NCI-H774 (cell line): ENCODE measurements around the gene GTF3C5.
"Not testable (repeated sequence)": the region's sequence is repeated elsewhere in the genome, so short reads cannot be mapped to it uniquely, and the experiment has no call there.

Experiments
- DNase-seq: peaks from one replicate; lab custom pipeline; 2025; lab: John Stamatoyannopoulos, UW

GTF3C5 gene

DNA sequence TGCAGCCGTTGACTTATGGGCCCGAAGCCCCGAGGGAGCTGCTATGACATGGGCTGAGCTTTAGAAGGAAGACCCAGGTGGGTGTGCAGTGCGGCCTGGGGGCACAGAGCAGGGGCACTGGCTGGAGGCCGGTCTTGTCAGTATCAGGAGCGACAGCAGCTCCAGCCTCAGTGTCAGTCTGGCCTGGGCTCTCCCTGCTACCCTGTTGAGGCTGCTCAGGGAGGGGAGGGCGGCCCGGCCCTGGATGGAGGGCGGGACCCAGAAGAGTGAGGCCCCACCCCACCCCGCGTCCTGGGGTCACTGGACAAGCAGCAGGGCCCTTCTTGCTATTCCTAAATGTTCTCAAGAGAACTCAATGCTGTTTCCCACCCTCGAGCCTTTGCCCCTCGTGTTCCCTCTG is 34.3 kb upstream of the GTF3C5 start:
- no peak for DNase-seq

DNA sequence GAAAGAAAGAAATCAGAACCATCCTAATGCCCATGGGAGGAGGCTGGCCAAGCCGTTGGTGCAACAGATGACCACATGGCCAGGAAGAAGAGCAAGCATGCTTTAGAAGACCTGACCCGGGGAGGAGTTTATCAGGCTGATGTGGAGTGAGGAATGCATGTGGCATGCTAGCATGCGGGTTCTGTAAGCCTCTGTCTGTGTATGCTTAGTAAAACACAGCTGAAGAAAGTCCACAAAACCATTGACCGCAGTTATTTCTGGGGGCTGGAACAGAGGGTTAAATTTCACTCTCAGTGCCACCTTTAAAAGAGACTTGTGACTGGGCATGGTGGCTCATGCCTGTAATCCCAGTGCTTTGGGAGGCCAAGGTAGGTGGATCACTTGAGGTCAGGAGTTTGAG is 33.2 kb upstream of the GTF3C5 start:
- DNase-seq = no peak

DNA sequence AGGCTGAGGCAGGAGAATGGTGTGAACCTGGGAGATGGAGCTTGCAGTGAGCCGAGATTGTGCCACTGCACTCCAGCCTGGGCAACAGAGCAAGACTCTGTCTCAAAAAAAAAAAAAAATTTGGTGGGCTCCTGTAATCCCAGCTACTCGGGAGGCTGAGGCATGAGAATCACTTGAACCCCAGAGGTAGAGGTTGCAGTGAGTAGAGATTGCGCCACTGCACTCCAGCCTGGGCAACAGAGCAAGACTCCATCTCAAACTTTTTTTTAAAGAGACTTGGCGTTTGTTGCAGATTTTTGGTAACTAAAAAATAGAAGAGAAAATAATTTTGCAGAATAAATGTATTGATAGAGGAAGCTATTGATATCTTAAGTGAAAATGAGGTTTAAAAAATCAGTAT is 32.6 kb upstream of the GTF3C5 start:
- not testable (repeated sequence) for DNase-seq

DNA sequence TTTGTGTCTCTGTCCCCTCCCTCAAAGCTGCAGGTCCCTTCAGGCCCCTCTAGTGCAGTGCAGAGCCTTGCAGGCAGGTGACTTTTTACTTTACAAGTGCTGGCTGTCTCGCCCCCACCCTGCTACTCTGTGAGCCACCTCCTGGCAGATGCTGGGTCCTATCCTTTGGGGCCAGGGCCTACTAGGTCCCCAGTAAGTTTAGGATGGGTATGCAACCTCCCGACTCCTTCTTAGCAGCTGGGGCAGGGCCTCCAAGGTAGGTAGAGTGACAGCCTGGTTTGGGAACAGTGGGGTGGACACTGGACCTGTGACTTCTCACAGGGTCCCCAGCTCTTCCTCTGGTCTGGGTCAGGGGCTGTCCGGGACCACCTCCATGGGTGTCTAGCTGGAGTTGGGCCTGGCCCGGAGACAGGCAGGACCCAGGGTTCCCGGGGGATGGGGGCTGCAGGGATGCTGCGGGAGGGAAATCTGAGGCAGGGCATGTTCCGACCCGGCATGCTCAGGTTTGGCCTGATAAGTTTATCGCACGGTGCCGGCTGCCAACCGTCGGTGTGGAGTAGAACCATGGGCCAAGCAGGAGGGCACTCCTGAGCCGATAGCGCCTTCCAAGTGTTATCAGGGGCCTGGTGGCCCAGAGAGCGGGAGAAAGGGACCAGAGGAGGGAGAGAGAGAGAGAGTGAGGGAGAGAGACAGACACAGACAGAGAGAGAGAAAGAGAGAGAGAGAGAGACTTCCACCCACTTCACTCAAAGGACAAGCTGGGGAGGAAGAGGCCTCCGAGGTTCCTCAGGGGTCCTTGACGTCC is 31.8 kb upstream of the GTF3C5 start:
- no peak for DNase-seq

DNA sequence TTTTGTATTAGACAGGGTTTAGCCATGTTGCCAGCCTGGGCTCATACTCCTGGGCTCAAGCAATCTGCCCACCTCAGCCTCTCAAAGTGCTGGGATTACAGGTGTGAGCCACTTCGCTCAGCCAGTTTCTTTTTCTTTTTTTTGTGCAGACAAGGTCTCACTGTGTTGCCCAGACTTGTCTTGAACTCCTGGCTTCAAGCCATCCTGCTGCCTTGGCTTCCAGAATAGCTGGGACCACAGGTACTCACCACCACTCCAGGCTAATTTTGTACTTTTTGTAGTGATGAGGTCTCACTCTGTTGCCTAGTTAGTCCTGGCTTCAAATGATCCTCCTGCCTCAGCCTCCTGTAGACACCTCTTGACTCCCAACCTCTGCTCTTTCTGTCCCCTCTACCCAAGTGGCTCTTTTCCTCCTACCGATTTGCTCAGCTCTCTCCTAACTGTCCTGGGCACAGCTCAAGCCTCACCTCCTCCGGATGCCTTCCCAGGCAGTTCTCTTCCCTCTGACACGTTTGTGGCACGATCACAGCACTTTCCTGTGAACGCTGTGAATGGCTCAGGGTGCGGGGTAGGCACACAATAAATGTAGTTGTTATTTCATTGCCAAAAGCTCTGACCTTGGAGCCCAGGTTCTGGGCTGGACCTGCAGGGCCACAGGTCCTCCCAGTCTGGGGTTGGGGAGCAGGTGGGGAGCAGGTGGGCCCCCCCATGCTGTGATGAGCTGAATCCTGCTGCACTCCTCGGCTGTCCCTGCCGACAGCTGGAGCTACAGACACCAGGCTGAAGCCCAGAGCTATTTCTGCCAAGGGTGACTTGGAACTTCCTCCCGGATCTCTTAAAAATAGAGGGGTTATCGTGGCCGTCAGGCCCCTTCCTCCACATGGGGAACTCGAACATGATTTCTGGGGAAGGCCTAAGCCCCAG is 28.4 kb upstream of the GTF3C5 start:
- DNase-seq = no peak

DNA sequence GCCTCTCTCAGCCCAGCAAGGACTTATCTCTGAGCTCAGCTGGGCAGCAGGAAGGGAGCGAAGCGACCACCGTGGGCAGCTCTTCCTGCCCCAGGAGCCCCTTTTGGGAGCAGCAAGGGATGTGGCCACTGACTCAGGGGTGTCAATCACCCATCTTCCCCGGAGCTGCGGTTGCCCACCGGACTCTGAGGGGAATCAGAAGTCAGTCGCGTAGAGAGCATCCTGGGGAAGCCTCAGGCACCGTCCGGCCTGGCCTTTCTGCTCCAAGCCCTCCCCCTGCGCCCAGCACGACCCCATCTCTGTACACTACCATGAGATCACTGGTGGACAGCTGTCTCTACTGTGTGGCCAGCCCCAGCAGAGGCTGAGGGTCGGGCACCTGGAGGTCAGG is 27.7 kb upstream of the GTF3C5 start:
- DNase-seq = no peak

DNA sequence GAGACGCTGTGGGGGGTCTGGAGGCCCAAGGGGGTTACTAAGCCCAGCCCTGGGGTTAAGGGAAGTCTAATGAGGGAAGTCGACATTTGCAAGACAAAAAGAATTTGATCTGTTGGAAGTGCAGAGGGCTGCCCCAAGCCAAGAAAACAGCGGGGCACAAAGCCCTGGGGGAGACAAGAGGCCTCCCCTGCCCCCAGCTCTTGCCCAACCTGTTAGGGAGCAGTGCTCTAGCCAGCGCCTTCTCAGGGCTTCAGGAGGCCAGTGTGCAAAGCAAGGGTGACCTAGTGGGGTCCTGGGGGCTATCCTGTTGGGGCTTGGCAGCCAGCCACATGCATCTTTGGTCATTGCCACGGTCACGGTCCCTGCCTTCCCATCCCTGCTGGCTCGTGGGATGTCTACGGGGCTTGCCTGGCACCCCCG is 27.1 kb upstream of the GTF3C5 start:
- no peak for DNase-seq

DNA sequence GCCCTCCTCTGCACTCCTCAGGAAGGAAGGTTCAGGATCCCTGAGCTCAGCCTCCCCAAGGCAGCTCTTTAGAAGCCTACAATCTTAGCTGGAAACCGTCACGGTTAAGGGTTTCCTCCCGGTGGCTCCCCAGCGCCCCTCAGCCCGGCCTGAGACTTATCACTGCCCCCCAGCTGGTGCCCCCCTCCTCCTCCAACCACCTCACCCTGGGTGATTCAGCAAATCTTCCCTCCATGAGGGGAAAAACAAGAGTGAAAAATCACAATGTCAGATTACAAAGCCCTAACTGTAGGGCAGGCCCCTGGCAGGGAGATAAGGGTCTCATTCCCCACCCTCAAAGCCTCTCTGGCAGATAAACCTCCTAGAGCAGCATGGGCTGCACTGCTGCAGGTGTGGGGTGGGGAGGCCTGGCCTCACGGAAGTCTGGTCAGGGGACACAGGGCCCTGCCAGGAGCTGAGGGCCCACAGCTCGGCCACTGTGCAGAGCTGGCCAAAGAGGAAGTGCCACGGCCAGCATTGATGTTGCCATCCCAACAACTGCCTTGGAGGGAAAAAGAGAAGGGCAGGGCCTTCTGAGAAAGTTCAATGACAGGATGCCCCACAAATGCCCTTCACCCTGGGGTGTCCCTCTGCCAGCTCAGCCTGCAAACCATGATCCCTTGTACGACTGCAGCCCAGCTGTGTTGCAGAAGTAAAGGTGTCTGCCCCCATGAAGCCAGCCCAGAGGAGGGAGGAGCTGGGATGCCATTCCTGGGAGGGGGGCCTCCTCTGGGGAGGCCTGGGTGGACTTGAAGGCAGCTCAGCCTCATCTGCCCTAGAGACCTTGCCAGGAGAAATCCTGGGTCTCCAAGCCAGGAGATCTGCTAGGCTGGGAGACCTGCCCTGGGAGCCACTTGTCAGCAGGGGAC is 26.5 kb upstream of the GTF3C5 start:
- no peak for DNase-seq

DNA sequence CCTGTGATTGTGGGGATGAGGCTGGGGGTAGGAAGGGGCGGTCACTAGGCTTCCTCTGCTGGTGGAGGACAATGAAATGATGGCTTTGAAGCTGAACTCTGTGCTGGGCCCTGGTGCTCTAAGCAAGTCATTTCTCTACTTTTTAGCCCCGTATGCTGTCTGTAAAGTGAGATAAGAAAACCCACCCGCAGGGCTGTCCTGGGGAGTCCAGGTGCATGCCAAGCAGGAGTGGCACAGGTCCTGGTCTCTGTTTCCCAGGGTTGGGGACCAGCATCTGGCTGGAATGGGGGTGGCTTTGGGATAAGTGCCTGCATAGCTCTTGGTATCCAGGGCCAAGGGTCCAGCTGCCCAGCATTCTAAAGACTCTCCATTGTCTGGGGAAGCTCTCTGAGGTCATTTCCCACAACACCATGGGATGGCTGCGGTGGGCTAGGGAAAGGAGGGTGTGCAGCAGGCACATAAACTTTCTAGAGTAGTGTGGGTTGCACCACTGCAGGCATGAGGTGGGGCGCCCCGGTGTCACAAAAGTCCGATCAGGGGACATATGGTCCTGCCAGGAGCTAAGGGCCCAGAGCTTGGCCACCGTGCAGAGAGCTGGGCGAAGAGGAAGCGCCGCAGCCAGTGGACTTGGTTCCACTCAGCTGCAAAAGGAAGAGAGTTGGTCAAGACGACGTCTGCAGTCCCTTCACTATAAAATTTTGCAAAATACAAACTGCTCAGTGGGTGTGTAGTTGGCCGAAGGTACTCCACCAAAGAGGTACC is 25.6 kb upstream of the GTF3C5 start:
- DNase-seq = no peak

DNA sequence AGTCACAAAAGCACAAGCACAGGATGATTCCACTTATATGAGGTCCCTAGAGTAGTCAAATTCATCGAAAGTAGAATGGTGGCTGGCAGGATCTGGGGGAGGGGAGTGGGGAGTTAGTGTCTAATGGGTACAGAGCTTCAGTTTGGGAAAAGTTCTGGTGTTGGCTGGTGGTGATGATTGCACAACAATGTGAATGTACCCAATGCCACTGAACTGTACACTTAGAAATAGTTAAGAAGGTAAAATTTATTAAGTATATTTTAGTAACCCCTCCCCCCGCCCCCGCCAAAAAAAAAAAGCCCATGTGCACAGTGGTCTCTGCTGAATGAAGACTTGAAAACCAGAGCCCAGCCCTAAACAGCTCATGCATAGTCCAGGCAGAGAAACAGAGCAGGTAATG is 24.8 kb upstream of the GTF3C5 start:
- no peak for DNase-seq

DNA sequence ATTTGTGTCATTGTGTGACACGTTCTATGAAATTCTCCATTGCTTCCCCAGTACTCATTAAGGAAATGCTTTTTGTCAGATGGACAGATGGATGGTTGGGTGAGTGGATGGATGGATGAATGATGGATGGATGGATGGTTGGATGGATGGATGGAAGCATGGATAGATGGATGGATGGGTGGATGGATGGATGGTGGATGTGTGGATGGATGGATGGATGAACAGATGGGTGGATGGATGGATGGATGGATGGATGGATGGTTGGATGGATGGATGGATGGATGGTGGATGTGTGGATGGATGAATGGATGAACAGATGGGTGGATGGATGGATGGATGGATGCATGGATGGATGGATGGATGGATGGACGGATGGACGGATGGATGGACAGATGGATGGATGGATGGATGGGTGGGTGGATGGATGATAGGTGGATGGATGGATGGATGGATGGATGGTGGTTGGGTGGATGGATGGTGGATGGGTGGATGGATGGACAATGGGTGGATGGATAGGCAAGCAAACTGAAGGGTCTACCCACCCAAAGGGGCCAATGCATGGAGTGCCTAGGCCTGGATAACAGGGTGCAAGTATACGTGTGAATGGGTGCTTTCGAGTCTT is 24.0 kb upstream of the GTF3C5 start:
- no peak for DNase-seq

DNA sequence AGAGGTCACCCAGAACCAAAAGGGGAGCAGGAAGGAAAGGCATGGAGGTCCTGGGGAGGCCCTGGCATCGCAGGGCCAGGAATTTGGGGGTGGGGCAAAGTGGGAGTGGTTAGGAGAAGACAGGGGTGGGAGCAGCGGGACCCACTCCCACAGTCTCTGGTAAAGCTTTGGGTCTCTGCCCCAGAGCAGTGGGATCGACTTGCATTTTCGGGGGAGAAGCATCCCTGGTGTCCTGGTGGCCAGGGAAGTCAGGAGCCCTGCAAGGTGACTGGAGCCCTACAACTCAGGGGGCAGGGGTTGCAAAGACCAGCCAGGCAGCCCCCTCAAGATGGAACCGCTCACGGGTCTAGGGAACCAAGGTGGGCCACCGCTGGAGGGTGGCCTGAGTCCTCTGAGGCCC is 22.4 kb upstream of the GTF3C5 start:
- DNase-seq = no peak

DNA sequence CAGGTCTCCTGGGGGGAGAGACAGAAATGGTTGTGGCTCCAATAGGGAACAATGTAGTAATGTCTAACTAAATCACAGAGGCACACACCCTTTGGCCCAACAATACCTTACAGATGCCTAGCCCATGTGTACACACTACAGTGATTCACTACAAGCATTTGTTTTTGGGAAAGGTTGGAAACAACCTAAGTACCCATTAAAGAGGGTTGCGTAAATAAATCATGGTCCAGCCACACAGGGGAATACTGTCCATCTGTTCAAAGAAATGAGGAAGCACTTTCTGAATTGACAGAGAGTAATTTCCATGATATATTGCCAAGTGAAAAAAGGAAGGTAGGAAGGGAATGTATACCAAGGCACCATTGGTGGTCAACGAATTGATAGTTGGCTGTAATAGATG is 22.0 kb upstream of the GTF3C5 start:
- peak; percentile 23 for DNase-seq

DNA sequence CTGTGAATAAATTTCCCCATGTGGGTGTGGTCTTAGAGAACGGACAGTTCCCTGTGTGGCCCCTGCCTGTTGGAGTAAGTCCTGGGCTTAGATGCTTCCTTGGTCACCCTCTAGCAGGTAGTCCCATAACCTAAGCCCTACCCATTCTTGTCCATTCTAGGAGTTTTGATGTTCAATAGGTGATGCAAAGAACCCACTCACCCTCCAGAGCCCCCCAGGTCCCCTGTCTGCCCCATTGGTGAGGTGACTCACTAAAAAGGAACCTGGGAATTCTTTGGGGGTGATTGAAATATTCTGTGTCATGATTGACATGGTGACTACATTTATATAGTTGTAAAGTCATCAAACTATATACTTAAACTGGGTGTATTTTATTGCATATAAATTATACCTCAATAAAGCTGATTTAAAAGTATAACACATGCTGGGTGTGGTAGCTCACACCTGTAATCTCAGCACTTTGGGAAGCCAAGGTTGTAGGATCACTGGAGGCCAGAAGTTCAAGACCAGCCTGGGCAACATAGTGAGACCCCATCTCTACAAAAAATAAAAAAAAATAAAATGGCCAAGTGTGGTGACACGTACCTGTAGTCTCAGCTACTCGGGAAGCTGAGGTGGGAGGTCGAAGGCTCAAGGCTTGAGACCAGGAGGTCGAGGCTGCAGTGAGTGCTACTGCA is 20.8 kb upstream of the GTF3C5 start:
- no peak for DNase-seq

DNA sequence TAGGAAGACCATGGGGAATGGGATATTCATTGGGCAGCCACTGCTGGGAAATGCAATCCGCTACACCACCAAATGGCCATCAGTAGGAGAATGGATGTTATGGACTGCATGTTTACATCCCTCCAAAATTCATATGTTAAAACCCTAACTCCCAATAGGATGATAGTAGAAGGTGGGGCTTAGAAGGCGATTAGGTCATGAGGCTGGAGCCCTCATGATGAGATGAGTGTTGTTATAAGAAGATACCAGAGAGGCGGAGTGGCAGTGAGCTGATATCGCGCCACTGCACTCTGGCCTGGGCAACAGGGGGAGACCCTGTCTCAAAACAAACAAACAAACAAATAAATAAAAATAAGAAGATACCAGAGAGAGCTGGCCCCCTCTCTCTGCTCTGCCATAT is 16.1 kb upstream of the GTF3C5 start:
- DNase-seq = no peak

DNA sequence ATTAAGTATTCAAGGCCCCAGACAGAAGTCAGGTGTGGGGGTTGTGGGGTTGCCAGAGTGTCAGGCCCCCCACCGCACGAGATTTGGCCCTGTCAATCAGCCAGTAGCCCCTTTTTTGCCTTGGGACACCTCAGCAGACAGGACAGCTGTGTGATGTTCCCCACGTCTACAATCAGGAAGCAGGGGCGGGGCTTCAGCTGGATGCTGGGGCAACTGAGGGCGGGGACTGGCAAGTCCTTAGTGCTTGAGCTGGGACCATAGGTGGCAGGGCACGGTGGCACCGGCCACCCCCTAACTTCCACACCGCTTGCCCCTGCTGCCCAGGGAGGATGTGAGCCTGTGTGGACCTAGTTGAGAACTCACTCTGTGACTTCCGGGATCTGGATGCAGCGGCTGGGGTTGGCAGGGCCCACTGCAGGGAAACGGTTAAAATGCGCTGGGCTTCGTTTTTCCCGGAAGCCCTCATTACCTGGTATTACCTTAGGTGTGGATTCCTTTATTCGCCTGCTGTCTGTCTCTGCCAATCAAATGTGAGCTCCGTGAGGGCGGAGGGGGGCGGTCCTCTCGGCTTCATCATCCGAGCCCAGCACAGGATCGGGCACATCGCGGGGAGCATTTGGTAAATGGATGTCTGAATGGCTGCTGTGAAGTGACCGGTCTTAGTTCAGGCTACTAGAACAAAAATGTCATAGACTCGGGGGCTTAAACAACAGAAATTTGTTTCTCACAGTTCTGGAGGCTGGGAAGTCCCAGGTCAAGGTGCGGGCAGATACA is 7.5 kb upstream of the GTF3C5 start:
- DNase-seq = peak; percentile 20

DNA sequence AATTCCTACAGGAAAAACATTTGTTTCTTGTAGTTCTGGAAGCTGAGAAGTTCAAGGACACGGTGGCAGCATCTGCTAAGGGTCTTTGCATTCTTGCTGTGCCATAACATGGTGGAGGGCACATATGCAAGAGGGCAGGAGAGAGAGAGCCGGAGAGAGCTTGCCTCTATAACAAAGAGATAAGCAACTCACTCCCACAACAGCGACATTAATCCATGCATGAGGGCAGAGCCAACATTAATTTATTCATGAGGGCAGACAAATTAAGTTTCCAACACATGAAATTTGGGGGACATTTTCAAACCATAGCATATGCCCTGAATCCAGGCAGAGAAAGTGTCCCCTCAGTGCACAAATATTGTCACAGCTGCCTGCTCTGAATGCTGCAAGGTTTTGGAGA is 4.4 kb upstream of the GTF3C5 start:
- DNase-seq = no peak

DNA sequence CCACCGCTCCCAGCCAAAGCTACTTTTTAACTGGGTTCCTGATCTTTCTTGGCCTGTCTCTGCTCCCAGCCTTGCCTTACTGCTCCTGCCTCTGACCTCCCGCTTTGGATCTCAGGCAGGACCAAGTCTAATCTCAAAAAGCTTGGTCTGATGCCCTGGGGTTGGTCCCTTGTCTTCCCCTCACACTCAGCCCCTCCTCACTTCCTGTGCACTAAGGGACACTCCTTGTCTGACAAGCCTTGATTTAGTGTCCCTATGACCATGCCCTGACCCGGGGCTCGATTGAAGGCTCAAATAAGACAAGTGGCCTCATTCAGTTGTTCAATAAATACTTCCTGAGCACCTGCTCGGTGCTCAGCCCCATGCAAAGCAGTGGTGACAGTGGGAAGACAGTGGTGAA is 3.7 kb upstream of the GTF3C5 start:
- no peak for DNase-seq

DNA sequence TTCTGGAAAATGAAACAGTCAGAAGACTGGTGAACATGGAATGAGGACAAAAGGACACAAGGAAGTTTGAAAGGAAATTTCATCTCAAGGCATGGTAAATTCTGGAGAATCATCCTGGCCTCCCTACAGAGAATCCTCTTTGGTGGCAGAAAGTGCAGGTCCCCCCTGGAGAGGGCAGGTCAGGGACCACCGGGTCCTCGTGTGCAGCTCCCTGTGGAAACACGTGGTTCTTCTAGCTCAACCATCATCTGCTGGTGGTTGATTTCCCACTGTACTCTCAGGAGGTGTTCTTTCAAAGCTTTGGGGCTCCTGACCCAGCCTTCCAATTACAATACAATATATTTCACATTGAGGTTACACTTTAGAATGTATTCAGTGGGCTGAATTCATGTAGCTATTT is 2.6 kb upstream of the GTF3C5 start:
- no peak for DNase-seq

DNA sequence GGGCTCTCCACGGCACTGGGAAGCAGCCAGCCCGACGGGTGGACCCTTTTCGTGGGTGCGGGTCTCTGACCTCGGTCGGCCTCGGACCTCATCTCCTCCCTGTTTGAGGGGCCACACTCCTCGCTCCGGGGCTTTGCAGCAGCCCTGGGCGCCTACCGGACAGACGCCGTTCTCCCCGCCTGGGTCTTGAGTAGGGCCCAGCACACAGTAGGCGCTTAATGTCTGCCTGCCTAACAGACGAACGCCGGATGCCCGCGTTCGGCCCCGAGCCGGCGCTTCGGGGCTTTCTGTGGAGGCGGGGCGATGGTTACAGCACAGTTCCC is 842 bp upstream of the GTF3C5 start:
- DNase-seq = no peak
